Thyroid gland (tissue), 4 donors: Measurements from ENCODE around the gene MED9. TPM values are rescaled to one million over a fixed set of nuclear protein-coding genes. Genes with fewer than 3 reads are reported as not detected.

ENCODE experiments used
- DNase-seq, 2 donors: peaks; one replicate each; pipeline ENCODE4 v3.0.0-alpha.2; 2019
- H3K27ac ChIP-seq, 3 donors: fragments of 200-600 bp; sonication (generic); 1 replicate in 2 of 3; 2 replicates in 1 of 3; pipeline ENCODE4 v1.5.1; 2016 to 2019; ENCODE audit warnings: mild to moderate bottlenecking in 1 of 3, moderate library complexity in 1 of 3
- H3K27me3 ChIP-seq: fragments of 200-600 bp; sonication (generic); one replicate; pipeline ENCODE4 v1.5.1; 2019
- H3K36me3 ChIP-seq, 2 donors: fragments of 200-600 bp; sonication (generic); one replicate each; pipeline ENCODE4 v1.5.1; 2016 to 2019
- H3K4me1 ChIP-seq, 2 donors: fragments of 200-600 bp; sonication (generic); one replicate each; pipeline ENCODE4 v1.5.1; 2017 to 2019
- H3K4me3 ChIP-seq, 3 donors: fragments of 200-600 bp; sonication (generic); replicated peaks in 1 of 3; 1 replicate in 2 of 3; 2 replicates in 1 of 3; pipeline ENCODE4 v1.5.1; 2016; ENCODE audit warnings: mild to moderate bottlenecking in 1 of 3
- H3K9me3 ChIP-seq: fragments of 200-600 bp; sonication (generic); one replicate; pipeline ENCODE4 v1.5.1; 2017
- POLR2A ChIP-seq, 2 donors: fragments of 450-650 bp; IDR thresholded peaks; one replicate each; pipeline ENCODE4 v1.6.1; 2017; ENCODE audit warnings: antibody characterized with exemption in 2 of 2, mild to moderate bottlenecking in 2 of 2, moderate library complexity in 1 of 2
- WGBS, 2 donors: methylation state at CpG; one replicate each; pipeline ENCODE4 v1.1.5; 2017; 5-methylcytosine and 5-hydroxymethylcytosine counted together
- intact Hi-C: fragments of 100-400 bp; cut with DNase I; formaldehyde crosslinking; loops from one replicate; pipeline ENCODE4 v1.15.1; 2023
- total RNA-seq, 4 donors: library from RNA; depleted of rRNA; stranded (reverse); fragments of >200 nt; gene quantifications; one replicate each; pipeline ENCODE4 v1.2.3, GENCODE V29; 2016
- TF ChIP-seq, protein P1 (sequence below), 6 experiments: fragments of 200-600 bp in 3 of 6; fragments of 450-650 bp in 3 of 6; sonication (generic) in 3 of 6; IDR thresholded peaks; one replicate each; pipeline ENCODE4 v1.5.1; 2016 to 2019; ENCODE audit warnings: antibody characterized with exemption in 6 of 6, mild to moderate bottlenecking in 2 of 6, inconsistent platforms in 1 of 6, moderate library complexity in 1 of 6

MED9 gene
- total RNA-seq, 4 donors from 2014 or later: 27.9 to 35.4 (median 30.8) TPM

- no peak for DNase-seq
- Histone ChIP-seq H3K36me3 (no peaks in the 10 kb centered on the region), H3K9me3 (no peaks in the 10 kb centered on the region), H3K4me1 (peaks cover 6 to 23% of the 10 kb centered on the region in 2 donors), H3K27me3 (no peaks in the 10 kb centered on the region), H3K27ac (no peak overlapping the region), H3K4me3 (no peak overlapping the region)
- intact Hi-C loops: no loop called here
- 64 to 66% methylated on average over 3 of the region's 3 CpGs for WGBS, 2 donors
- TF ChIP-seq, protein P1, sequence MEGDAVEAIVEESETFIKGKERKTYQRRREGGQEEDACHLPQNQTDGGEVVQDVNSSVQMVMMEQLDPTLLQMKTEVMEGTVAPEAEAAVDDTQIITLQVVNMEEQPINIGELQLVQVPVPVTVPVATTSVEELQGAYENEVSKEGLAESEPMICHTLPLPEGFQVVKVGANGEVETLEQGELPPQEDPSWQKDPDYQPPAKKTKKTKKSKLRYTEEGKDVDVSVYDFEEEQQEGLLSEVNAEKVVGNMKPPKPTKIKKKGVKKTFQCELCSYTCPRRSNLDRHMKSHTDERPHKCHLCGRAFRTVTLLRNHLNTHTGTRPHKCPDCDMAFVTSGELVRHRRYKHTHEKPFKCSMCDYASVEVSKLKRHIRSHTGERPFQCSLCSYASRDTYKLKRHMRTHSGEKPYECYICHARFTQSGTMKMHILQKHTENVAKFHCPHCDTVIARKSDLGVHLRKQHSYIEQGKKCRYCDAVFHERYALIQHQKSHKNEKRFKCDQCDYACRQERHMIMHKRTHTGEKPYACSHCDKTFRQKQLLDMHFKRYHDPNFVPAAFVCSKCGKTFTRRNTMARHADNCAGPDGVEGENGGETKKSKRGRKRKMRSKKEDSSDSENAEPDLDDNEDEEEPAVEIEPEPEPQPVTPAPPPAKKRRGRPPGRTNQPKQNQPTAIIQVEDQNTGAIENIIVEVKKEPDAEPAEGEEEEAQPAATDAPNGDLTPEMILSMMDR (IDR thresholded peaks at IDR 0.05): no peak
- TF ChIP-seq POLR2A (IDR thresholded peaks at IDR 0.05): no peak
Observed at GRCh38 chr17:17533901-17534441, 57.2 kb downstream of the MED9 start.

GRCh38 chr17:17535957-17536356 is 59.2 kb downstream of the MED9 start:
- no peak overlapping the region for H3K4me3 ChIP-seq
- peaks cover 0 to 16% of the 10 kb centered on the region in 2 donors for H3K4me1 ChIP-seq
- H3K36me3 ChIP-seq: no peaks in the 10 kb centered on the region
- H3K9me3 ChIP-seq: no peaks in the 10 kb centered on the region
- no peak for TF ChIP-seq POLR2A (IDR thresholded peaks at IDR 0.05)
- TF ChIP-seq, protein P1 (IDR thresholded peaks at IDR 0.05): no peak
- H3K27ac ChIP-seq: peak overlapping the region in 2 of 3 donors; percentile 48 to 79
- peak; percentile 65 to 82 for DNase-seq
- 64 to 82% methylated on average over 4 to 6 of the region's 7 CpGs for WGBS, 2 donors
- no peaks in the 10 kb centered on the region for H3K27me3 ChIP-seq
- intact Hi-C loops: no loop called here

GRCh38 chr17:17536702-17537101 is 59.9 kb downstream of the MED9 start:
- intact Hi-C loops: no loop called here
- Histone ChIP-seq H3K27me3 (no peaks in the 10 kb centered on the region), H3K9me3 (no peaks in the 10 kb centered on the region), H3K4me3 (no peak overlapping the region), H3K4me1 (peaks cover 0 to 16% of the 10 kb centered on the region in 2 donors), H3K36me3 (no peaks in the 10 kb centered on the region), H3K27ac (peak overlapping the region in 1 of 3 donors; percentile 79)
- no peak for DNase-seq
- TF ChIP-seq, protein P1 (IDR thresholded peaks at IDR 0.05): no peak
- TF ChIP-seq POLR2A (IDR thresholded peaks at IDR 0.05): no peak
- 88 to 89% methylated on average over 3 to 9 of the region's 15 CpGs for WGBS, 2 donors

- intact Hi-C loops: no loop called here
- no peaks in the 10 kb centered on the region for H3K36me3 ChIP-seq
- peaks cover 0 to 16% of the 10 kb centered on the region in 2 donors for H3K4me1 ChIP-seq
- no peak overlapping the region for H3K27ac ChIP-seq
- TF ChIP-seq POLR2A (IDR thresholded peaks at IDR 0.05): no peak
- TF ChIP-seq, protein P1 (IDR thresholded peaks at IDR 0.05): no peak
- H3K9me3 ChIP-seq: no peaks in the 10 kb centered on the region
- no peaks in the 10 kb centered on the region for H3K27me3 ChIP-seq
- H3K4me3 ChIP-seq: no peak overlapping the region
- no peak for DNase-seq
- WGBS, 2 donors: 87% methylated on average over 8 to 11 of the region's 15 CpGs
Observed at GRCh38 chr17:17537311-17538099, 60.7 kb downstream of the MED9 start.
